Stimulated activated CD8-positive, alpha-beta memory T cell treated with anti-CD3 and anti-CD28 coated beads, Interleukin-15, amount 100 ng/mL, for 24 hours (primary cell): Measurements from ENCODE around the gene COL9A3.
"Not testable (repeated sequence)": the region's sequence is repeated elsewhere in the genome, so short reads cannot be mapped to it uniquely, and the experiment has no call there.

Experiments used
- DNase-seq: peaks from one replicate; pipeline ENCODE4 v3.0.0-alpha.2; 2020; ENCODE audit warnings: low read depth

Gene COL9A3

DNA sequence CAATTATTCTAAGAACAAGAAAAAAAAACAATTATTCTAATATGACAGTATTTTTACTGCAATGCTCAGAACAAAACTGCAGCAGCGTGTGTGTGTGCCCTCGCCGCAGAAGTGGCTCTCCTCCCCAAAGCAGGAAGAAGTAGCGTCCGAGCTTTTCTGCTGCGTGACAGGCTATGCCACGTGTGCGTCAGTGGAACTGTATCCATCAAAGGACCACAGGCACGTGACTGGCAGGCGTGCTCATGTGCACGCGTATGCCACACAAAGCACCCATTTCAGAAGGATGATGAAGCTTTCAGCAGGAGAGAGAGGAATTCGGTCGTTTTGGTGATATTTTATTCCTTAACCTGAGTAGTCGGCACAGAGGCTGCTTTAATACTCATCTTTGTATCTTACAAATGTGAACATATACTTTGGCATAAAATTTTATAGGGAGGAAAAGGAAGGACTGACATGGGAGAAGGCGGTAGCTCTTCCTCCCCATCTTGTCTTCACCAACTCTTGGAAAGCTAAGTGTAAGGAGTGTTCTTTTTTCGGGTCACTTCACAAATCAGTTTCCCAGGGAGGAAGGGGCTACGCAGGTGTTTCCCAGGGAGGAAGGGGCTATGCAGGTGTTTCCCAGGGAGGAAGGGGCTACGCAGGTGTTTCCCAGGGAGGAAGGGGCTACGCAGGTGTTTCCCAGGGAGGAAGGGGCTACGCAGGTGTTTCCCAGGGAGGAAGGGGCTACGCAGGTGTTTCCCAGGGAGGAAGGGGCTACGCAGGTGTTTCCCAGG lies 41.4 kb downstream of the COL9A3 start:
- no peak for DNase-seq

DNA sequence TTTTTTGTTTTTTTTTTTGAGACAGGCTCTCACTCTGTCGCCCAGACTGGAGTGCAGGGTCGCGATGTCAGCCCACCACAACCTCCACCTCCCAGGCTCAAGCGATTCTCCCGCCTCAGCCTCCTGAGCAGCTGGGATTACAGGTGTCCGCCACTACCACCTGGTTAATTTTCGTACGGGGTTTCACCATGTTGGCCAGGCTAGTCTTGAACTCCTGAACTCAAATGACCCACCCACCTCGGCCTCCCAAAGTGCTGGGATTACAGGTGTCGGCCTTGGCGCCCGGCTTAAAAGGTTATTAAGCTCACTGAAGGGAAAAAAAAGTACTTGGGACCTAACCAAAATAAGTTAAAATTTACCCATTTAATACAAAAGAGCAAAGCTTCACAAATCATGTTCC lies 42.9 kb downstream of the COL9A3 start:
- DNase-seq = no peak

DNA sequence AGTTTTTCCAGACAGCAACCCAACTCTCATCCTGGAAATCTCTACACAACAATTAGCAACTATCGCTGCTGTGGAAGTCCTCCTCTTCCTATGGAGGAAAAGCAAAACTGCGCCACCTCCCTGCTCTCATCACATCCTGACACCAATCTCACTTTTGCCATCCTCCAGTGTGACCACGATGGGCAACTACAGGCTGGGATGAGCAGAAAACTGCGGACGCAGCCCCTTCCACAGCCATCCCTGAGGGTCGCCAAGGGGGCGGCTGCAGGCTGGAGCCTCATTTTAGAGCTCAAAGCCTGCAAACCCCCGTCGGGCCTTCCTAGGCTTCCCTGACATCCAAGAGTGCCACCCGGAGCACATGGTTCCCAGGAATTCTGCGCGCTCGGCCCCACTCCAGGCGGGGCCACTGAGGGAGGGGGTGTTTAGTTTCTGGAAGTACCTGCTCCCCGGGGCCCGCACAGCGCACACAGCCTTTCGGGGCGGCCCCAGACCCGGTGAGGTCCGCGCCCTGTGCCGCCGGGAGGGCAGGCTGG lies 43.6 kb downstream of the COL9A3 start:
- no peak for DNase-seq

DNA sequence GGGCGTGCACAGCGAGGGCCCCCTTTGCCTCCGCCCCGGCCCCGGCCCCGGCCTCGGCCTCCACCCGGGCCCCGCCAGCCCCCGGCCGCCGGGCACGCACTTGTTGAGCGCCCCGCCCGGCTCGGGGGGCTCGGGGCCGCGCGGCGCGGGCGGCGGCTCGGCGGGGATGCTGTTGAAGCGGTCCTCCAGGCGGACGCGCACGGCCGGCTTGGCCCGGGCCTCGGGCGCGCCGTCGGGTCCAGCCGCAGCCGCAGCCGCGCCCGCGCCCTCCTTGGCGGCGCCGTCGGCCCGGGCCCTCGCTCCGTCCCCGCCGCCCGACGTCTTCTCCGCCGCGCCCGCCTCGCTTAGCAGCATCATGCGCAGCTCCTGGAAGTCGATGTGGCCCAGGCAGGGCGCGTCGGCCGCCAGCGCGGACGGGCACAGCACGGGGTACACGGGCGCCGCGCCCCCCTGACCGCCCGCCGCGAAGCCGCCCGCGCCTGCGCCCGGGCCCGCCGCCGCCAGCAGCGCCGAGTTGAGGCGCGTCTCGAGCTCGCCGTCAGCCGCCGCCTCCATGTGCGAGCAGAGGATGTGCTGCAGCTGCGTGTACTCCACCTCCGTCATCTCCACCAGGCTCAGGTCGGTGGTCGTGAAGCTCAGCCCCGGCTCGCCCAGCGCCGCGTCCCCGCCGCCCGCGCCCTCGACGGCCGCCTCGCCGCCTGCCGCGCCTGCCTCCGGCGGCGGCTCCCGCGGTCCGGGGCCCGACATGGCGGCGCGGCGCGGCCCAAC lies 44.3 kb downstream of the COL9A3 start:
- DNase-seq = no peak

DNA sequence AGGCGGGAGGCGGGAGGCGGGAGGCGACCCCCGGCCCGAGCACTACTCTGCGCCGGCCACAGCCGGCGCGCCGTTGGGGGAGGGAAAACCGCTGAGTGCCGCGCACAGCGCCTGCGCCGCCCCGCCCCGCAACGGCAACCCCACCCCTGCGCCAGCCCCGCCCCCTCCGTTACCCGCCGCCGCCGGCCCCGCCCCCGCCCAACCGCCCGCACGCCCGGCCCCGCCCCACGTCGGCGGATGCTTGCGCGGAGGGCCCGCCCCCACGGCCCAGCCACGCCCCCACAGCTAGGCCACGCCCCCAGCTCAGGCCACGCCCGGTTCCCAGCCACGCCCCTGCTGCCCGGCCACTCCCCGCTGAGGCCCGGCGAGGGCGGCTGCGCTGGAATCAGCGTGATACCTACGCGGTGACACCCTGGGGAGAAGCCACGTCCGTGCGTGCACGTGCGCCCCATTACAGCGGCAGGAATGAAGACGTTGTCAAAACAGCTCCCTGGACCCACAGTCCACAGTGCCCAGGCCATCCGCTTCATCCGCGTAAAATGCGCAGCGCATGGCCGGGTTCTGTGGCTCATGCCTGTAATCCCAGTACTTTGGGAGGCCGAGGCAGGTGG lies 45.0 kb downstream of the COL9A3 start, which contains the start of gene TCFL5:
TSS of gene TCFL5 (minus strand) at position 97 of the 611 bp plus-strand sequence. CDS start 152 bp downstream, outside the sequence.
- DNase-seq = peak; percentile 99

DNA sequence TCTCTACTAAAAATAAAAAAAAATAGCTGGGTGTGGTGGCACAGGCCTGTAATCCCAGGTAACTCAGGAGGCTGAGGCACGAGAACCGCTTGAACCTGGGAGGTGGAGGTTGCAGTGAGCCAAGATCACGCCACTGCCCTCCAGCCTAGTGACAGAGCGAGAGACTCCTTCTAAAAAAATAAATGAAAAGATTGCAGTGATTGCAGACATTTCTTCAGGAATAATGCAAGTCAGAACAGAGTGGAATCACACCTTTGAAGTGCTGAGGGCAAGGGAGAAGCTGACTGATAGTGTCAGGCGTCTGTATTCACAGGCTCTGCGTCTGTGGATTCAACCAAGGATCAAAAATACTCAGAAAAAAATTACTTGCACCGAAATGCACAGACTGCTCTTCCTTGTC lies 47.4 kb downstream of the COL9A3 start:
- DNase-seq = no peak

- no peak for DNase-seq
These were observed 55.5 kb downstream of the COL9A3 start for GRCh38 chr20:62872184-62872847.

GRCh38 chr20:62872862-62873261 lies 56.0 kb downstream of the COL9A3 start:
- no peak for DNase-seq

GRCh38 chr20:62873280-62873679 lies 56.4 kb downstream of the COL9A3 start:
- no peak for DNase-seq

GRCh38 chr20:62873681-62874031 lies 56.8 kb downstream of the COL9A3 start:
- DNase-seq = not testable (repeated sequence)

GRCh38 chr20:62874964-62875344 lies 58.1 kb downstream of the COL9A3 start:
- DNase-seq = no peak

DNA sequence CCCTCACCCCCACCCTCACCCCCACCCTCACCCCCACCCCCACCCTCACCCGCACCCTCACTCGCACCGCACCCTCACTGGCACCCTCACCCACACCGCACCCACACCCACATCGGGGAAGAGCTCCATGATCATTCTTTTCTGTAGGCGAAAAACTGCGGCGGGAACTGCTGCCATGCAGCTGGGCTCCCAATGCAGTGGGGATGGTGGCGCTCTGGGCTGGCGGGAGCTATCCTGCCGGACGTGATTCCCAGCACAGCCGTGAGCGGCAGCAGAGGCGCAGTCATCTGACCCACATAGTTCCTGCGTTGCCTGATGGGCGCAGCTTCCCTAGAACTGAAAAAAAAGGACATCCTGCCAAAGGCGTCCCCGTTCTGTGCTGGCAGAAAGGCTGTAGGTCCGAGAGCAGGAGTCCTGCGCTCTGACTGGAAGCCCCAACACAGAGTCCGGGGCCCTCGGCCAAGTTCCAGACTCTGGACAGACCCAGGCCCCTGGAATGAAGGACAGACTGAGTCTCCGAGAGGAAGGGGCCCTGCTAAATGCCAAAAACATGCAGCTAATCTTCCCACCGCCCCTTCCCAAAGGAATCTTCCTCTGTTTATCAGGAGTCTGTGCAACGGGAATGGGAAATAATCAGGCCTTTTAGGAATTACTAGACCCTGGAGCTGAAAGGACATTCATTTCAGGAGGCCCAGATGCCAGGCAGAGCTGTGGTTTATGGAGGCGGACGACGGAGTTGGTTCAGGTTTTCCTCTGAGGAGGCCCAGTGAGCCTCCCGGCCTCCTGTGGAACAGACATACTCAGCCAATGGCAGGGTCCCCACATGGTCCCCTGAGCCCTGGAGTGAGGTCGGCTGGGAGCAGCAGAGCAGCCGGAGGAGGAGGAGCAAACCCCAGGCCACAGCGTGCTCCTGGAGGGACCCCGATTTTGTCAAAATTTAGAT lies 58.8 kb downstream of the COL9A3 start:
- no peak for DNase-seq

GRCh38 chr20:62876501-62876901 lies 59.7 kb downstream of the COL9A3 start:
- no peak for DNase-seq

DNA sequence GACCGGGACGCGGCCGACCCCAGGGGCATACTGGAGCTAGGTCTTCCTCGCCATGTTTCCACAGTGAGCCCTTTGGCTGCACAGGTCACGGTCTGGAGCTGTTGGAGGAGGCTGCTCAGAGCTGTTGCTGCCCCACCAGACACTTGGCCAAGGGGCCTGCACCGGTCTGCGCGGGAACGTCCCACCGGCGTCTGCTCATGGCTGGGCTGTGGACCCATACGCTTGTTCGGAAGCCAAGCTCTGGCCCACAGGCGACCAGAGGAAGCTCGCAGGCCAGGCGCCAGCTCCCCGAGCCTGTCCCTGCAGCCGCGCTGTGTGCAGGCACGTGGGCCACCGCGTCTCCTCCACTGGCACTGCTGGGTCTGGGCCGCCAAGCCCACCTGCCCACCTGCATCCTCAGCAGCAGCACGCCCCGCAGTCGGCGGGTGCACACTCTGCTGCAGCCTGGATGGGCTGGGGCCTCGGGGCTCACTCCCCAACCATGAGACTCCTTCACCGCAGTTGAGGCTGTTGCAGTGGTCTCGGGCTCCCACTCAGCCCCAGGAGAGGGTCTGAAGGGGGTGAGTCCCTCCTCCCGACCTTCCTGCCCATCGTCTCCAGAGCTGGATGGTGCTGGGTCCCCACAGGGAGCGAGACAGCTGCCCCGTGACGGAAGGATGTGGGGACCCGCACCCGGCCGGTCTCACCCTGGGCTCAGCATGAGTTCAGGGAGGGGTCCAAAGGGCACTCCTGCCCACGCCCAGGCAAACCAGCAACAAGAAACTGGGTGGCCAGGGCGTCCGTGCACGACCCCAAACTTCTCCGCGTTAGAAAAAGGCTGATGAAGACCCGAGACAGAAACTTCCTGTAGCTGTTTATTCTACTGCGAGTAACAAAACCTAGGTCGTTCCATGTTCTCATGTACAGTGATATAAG lies 60.3 kb downstream of the COL9A3 start:
- DNase-seq = no peak

DNA sequence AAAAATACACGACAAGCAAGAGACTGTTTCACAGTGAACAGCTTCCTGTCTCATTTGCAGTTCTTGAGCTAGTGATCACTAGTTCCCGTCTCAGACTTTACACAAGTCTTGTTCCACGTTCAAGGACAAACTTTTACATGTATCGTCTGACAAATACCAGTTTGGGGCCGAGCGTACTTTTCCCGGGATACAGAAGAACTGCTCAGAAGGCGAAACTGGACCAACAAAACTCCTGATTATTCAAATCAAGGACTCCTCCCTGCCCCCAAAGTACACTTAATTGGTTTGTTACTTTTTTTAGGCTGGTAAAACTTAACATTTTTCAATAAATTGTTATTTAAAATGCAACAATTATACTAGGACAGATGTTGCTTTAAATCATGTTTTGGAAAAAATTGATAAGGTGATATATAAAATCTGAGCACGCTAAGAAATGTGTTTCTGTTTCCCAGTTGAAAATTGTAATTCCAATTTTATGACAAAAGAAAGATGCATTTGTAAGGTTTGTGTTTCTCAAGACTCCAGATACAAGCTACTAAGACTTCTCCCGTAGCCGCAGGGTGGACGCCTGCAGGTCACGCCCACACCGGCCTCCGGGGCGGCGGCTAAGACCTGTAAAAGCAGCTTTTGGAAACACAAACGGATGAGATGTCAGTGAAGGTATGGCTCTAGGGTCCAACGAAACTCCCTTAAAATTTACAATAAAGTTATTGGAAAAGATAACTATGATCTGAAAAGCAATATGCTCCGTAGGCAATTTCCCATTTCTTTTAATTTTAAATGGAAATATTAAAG lies 61.6 kb downstream of the COL9A3 start:
- no peak for DNase-seq

GRCh38 chr20:62879275-62880146 lies 62.7 kb downstream of the COL9A3 start:
- DNase-seq = no peak

DNA sequence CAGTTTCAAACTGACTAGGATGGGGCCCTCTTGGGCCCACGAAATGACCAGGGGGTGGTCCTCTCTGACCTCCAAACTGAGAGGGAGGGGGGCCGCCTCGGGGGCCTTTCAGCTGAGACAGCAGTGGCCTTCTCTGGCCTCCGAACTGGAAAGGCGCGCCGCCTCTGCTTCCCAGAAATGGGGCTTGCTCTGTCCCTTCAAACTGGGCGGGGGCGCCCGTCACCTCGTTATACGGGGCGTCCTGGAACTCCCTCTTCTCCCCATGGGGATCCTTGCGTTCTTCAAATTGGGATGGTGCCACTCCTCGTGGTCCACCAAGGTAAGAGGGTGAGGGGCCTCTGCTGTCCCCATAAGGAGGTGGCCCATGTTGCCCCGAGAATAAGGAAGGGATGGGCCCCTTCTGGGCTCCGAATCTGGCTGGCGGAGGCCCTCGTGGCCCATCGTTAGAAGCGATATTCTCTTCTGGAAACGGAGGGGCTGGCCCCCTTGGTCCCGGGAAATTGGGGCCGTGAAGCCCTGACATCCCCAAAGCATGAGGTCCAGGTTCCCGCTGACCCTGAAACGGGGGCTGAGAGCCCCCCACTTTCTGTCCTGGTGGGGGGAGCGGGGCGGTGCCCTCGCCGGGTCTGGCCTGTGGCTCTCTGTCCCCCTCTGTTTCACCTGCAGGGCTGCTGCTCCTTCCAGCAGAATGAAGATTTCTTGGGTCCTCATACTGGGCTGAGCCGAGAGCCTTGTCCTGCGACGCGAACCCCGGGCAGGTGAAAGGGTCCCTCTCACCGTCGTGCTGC lies 63.5 kb downstream of the COL9A3 start:
- DNase-seq = no peak
